CD14-positive monocyte (primary cell): ENCODE results near the gene CCDC54. TPM values are rescaled to one million over a fixed set of nuclear protein-coding genes. Genes with fewer than 3 reads are reported as not detected.

ENCODE experiments used
- DNase-seq, 3 donors: peaks; one replicate each; pipeline ENCODE4 v3.0.0-alpha.2; 2011 to 2022
- H2AFZ ChIP-seq: 2 replicates; pipeline ENCODE4 v1.6.0; 2012; ENCODE audit warnings: mild to moderate bottlenecking, low read depth, low read length, inconsistent platforms; ENCODE audit not compliant: insufficient read depth, poor library complexity, severe bottlenecking
- H3K27ac ChIP-seq, 2 donors: 1 replicate in 1 of 2; 2 replicates in 1 of 2; pipeline ENCODE4 v1.5.1; 2012 to 2013; ENCODE audit warnings: low read length in 2 of 2, control low read depth in 1 of 2, inconsistent platforms in 1 of 2, low read depth in 1 of 2, mild to moderate bottlenecking in 1 of 2
- H3K27me3 ChIP-seq, 2 donors: one replicate each; pipeline versions ENCODE4 v1.6.0 to v1.6.1; 2011 to 2013; ENCODE audit warnings: low read length in 2 of 2; ENCODE audit not compliant: control insufficient read depth in 2 of 2, insufficient read depth in 2 of 2
- H3K36me3 ChIP-seq, 2 donors: replicated peaks in 1 of 2; 1 replicate in 1 of 2; 2 replicates in 1 of 2; pipeline versions ENCODE4 v1.5.1 to v1.6.1; 2012 to 2013; ENCODE audit warnings: low read length in 2 of 2, control low read depth in 1 of 2, inconsistent platforms in 1 of 2, mild to moderate bottlenecking in 1 of 2; ENCODE audit not compliant: insufficient read depth in 2 of 2, control insufficient read depth in 1 of 2
- H3K4me1 ChIP-seq, 2 donors: 1 replicate in 1 of 2; 2 replicates in 1 of 2; pipeline versions ENCODE4 v1.5.1 to v1.6.1; 2012 to 2013; ENCODE audit warnings: low read length in 2 of 2, control low read depth in 1 of 2, inconsistent platforms in 1 of 2, mild to moderate bottlenecking in 1 of 2, moderate library complexity in 1 of 2; ENCODE audit not compliant: insufficient read depth in 2 of 2, control insufficient read depth in 1 of 2
- H3K4me2 ChIP-seq: replicated peaks from 2 replicates; pipeline ENCODE3; 2012; ENCODE audit warnings: low read length, moderate library complexity, mild to moderate bottlenecking; ENCODE audit not compliant: poor library complexity, severe bottlenecking; ENCODE audit errors: extremely low read depth
- H3K4me3 ChIP-seq, 3 experiments: fragments of 200-600 bp in 1 of 3; sonication (generic) in 1 of 3; replicated peaks in 1 of 3; 1 replicate in 2 of 3; 2 replicates in 1 of 3; pipeline ENCODE4 v1.5.1; 2011 to 2013; ENCODE audit warnings: low read length in 3 of 3, mild to moderate bottlenecking in 3 of 3, control low read depth in 2 of 3, low read depth in 2 of 3, inconsistent platforms in 1 of 3, moderate library complexity in 1 of 3
- H3K79me2 ChIP-seq: 2 replicates; pipeline ENCODE4 v1.6.0; 2012; ENCODE audit warnings: mild to moderate bottlenecking, control low read depth, inconsistent platforms, low read length, moderate library complexity; ENCODE audit not compliant: insufficient read depth
- H3K9ac ChIP-seq: 2 replicates; pipeline ENCODE4 v1.6.0; 2017; ENCODE audit warnings: low read length, mild to moderate bottlenecking; ENCODE audit not compliant: insufficient read depth, poor library complexity, severe bottlenecking
- H3K9me3 ChIP-seq, 2 donors: replicated peaks in 1 of 2; 1 replicate in 1 of 2; 2 replicates in 1 of 2; pipeline versions ENCODE4 v1.5.1 to v1.6.1; 2012 to 2013; ENCODE audit warnings: low read length in 2 of 2, control low read depth in 1 of 2; ENCODE audit not compliant: control insufficient read depth in 1 of 2, insufficient read depth in 1 of 2
- H4K20me1 ChIP-seq: 2 replicates; pipeline ENCODE4 v1.6.0; 2012; ENCODE audit warnings: mild to moderate bottlenecking, low read length, control low read depth, moderate library complexity; ENCODE audit not compliant: insufficient read depth
- H3K27ac Mint-ChIP-seq, 7 donors: one replicate each; pipeline ENCODE4 v1.8.0; 2020; ENCODE audit warnings: mild to moderate bottlenecking in 7 of 7, mixed read lengths in 7 of 7, moderate library complexity in 6 of 7, inconsistent platforms in 2 of 7
- H3K27me3 Mint-ChIP-seq, 3 donors: one replicate each; pipeline ENCODE4 v1.8.0; 2021 to 2022; ENCODE audit warnings: low read depth in 3 of 3, mild to moderate bottlenecking in 3 of 3, mixed read lengths in 3 of 3, moderate library complexity in 3 of 3, inconsistent platforms in 1 of 3
- H3K36me3 Mint-ChIP-seq, 2 donors: one replicate each; pipeline ENCODE4 v1.8.0; 2020; ENCODE audit warnings: mixed read lengths in 2 of 2, inconsistent platforms in 1 of 2, mild to moderate bottlenecking in 1 of 2
- H3K4me1 Mint-ChIP-seq: one replicate; pipeline ENCODE4 v1.8.0; 2020; ENCODE audit warnings: mild to moderate bottlenecking, mixed read lengths
- H3K4me3 Mint-ChIP-seq, 2 donors: one replicate each; pipeline ENCODE4 v1.8.0; 2020; ENCODE audit warnings: mild to moderate bottlenecking in 2 of 2, mixed read lengths in 2 of 2, moderate library complexity in 1 of 2
- H3K9me3 Mint-ChIP-seq, 7 donors: one replicate each; pipeline ENCODE4 v1.8.0; 2020 to 2022; ENCODE audit warnings: mixed read lengths in 7 of 7, mild to moderate bottlenecking in 6 of 7, moderate library complexity in 6 of 7, inconsistent platforms in 2 of 7
- WGBS: methylation state at CpG from one replicate; pipeline ENCODE4 v1.1.5; 2013; ENCODE audit warnings: missing lambda C conversion rate; ENCODE audit not compliant: insufficient coverage; 5-methylcytosine and 5-hydroxymethylcytosine counted together
- intact Hi-C, 2 donors: fragments of 100-400 bp; cut with micrococcal nuclease; formaldehyde crosslinking; loops; one replicate each; pipeline versions ENCODE4 v1.15.0 to v1.15.1; 2023
- polyA plus RNA-seq, 3 donors: library from polyadenylated mRNA; depleted of rRNA in 1 of 3; unstranded in 2 of 3; stranded (reverse) in 1 of 3; fragments of 300-500 nt in 2 of 3; fragments of >200 nt in 1 of 3; fragmentation: Illumina TruSeq in 2 of 3; gene quantifications; 1 replicate in 2 of 3; 2 replicates in 1 of 3; pipeline ENCODE4 v1.2.3, GENCODE V29; 2012 to 2021
- TF ChIP-seq, protein P1 (sequence below): fragments of 200-600 bp; IDR thresholded peaks from one replicate; pipeline ENCODE4 v1.8.0; 2022; ENCODE audit warnings: antibody characterized with exemption, mild to moderate bottlenecking

The CCDC54 gene
- polyA plus RNA-seq, 3 donors: not detected

GRCh38 chr3:107356706-107357105, 20.5 kb upstream of the CCDC54 start:
- Mint-ChIP-seq H3K4me1 (no peaks in the 10 kb centered on the region), H3K9me3 (peaks cover 0 to 2% (median 0%) of the 10 kb centered on the region in 7 donors), H3K27ac (no peak overlapping the region), H3K27me3 (no peaks in the 10 kb centered on the region), H3K36me3 (no peaks in the 10 kb centered on the region), H3K4me3 (no peak overlapping the region)
- Histone ChIP-seq H3K9me3 (peaks cover 0 to 2% of the 10 kb centered on the region in 2 donors), H3K36me3 (no peaks in the 10 kb centered on the region), H3K27ac (no peak overlapping the region), H3K27me3 (no peaks in the 10 kb centered on the region), H3K9ac (no peak overlapping the region), H3K4me2 (no peak overlapping the region), H3K4me1 (no peaks in the 10 kb centered on the region), H4K20me1 (no peaks in the 10 kb centered on the region), H3K4me3 (no peak overlapping the region), H3K79me2 (no peaks in the 10 kb centered on the region), H2AFZ (no peak overlapping the region)
- no peak for DNase-seq
- TF ChIP-seq, protein P1, sequence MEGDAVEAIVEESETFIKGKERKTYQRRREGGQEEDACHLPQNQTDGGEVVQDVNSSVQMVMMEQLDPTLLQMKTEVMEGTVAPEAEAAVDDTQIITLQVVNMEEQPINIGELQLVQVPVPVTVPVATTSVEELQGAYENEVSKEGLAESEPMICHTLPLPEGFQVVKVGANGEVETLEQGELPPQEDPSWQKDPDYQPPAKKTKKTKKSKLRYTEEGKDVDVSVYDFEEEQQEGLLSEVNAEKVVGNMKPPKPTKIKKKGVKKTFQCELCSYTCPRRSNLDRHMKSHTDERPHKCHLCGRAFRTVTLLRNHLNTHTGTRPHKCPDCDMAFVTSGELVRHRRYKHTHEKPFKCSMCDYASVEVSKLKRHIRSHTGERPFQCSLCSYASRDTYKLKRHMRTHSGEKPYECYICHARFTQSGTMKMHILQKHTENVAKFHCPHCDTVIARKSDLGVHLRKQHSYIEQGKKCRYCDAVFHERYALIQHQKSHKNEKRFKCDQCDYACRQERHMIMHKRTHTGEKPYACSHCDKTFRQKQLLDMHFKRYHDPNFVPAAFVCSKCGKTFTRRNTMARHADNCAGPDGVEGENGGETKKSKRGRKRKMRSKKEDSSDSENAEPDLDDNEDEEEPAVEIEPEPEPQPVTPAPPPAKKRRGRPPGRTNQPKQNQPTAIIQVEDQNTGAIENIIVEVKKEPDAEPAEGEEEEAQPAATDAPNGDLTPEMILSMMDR: no peak
- intact Hi-C loops: no loop called here
- WGBS: no CpG with 5 or more reads among the region's 2 CpGs

DNA sequence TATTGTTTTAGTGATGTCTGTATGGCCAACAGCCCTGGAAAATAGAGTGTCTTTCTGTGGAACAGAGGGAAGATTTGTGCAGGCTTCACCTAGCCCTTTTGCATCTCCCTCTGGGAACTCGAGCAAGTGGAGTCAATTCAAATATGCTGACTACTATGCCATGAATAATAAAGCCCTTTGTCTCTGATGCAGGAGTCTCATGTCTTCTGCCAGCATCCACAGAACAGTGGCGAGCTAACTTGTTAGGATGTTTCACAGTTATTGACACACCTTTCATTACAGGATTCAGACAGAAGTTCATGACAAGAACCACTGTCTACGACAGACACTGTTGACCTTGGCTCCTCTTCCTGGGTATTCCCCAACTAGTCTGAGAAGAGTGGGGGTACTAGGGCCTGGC, 15.6 kb upstream of the CCDC54 start:
- Histone ChIP-seq H4K20me1 (no peaks in the 10 kb centered on the region), H3K9me3 (peaks cover 0 to 3% of the 10 kb centered on the region in 2 donors), H3K27ac (no peak overlapping the region), H3K4me2 (no peak overlapping the region), H3K4me1 (peaks cover 2 to 3% of the 10 kb centered on the region in 2 donors), H3K79me2 (no peaks in the 10 kb centered on the region), H2AFZ (no peak overlapping the region), H3K4me3 (no peak overlapping the region), H3K27me3 (no peaks in the 10 kb centered on the region), H3K9ac (no peak overlapping the region), H3K36me3 (no peaks in the 10 kb centered on the region)
- Mint-ChIP-seq H3K4me3 (no peak overlapping the region), H3K9me3 (peaks cover 0 to 4% (median 0%) of the 10 kb centered on the region in 7 donors), H3K4me1 (peaks cover 1% of the 10 kb centered on the region), H3K36me3 (no peaks in the 10 kb centered on the region), H3K27ac (no peak overlapping the region), H3K27me3 (no peaks in the 10 kb centered on the region)
- 100% methylated on average over 2 of the region's 3 CpGs for WGBS
- TF ChIP-seq, protein P1: no peak
- intact Hi-C loops: no loop called here
- no peak for DNase-seq
